ENCODE results near the gene ADCY2. TPM values are rescaled to one million over a fixed set of nuclear protein-coding genes. Genes with fewer than 3 reads are reported as not detected.

ADCY2 gene
- total RNA-seq, 1 experiment from 2014 or later = 31.3 TPM

DNA sequence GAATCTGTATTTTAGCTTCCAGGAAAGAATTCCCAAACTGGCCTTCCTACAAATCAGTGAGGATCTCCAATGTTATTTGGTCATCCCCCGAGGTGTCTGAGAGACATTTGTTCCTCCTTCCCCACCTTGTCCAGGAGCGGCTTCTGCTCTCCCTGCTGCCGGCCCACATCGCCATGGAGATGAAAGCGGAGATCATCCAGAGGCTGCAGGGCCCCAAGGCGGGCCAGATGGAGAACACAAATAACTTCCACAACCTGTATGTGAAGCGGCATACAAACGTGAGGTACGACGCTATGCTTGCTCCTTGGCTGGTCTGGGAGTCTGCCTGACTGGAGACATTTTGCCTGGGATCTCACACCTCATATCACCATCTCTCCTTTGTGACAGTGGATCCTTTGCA, 294.6 kb downstream of the ADCY2 start:
- no peaks in the 10 kb centered on the region for H3K27me3 ChIP-seq (ENCODE audit: insufficient read depth, low read length)
- no CpG with 5 or more reads among the region's 10 CpGs for WGBS (ENCODE audit: extremely low coverage, insufficient read length, low lambda C conversion rate)

More for the DNA sequence above, 294.6 kb downstream of the ADCY2 start:
- no peak overlapping the region for H3K4ac ChIP-seq (ENCODE audit: low read depth, low read length)
- H2BK15ac ChIP-seq (ENCODE audit: low read depth, low read length) = no peak overlapping the region
- H3K9me3 ChIP-seq (ENCODE audit: control insufficient read depth, low read depth, low read length) = no peaks in the 10 kb centered on the region
- H3K79me2 ChIP-seq (ENCODE audit: insufficient read depth, low read length) = no peaks in the 10 kb centered on the region
- H2BK5ac ChIP-seq (ENCODE audit: insufficient read length, low read length) = no peak overlapping the region
- H2BK20ac ChIP-seq (ENCODE audit: low read depth, low read length, poor library complexity, severe bottlenecking) = no peak overlapping the region
- Mint-ChIP-seq H3K27ac (no peak overlapping the region; a peak in 1 of 7 replicates), H3K9me3 (no peaks in the 10 kb centered on the region), H3K36me3 (ENCODE audit: insufficient read depth in 1 of 3, low read depth in 3 of 3) (peaks cover 0 to 9% (median 6%) of the 10 kb centered on the region in 3 experiments; a peak in 3 of 7 replicates), H3K4me3 (no peak overlapping the region), H3K4me1 (peaks cover 1% of the 10 kb centered on the region in 2 experiments), H3K27me3 (ENCODE audit: low read depth) (no peaks in the 10 kb centered on the region)
- no peak overlapping the region for H3K27ac ChIP-seq (ENCODE audit: insufficient read length, low read depth, low read length)
- H4K8ac ChIP-seq (replicated peaks; ENCODE audit: insufficient read length, low read depth, low read length) = no peak overlapping the region
- no peak overlapping the region for H3K14ac ChIP-seq (ENCODE audit: insufficient read depth, low read length)
- H2AFZ ChIP-seq (ENCODE audit: low read length) = no peak overlapping the region
- no peak overlapping the region for H2AK5ac ChIP-seq (ENCODE audit: insufficient read length, low read length)
- no peak overlapping the region for H3K4me2 ChIP-seq (ENCODE audit: insufficient read depth, insufficient read length, low read length)
- H2BK120ac ChIP-seq (ENCODE audit: low read depth, low read length, poor library complexity, severe bottlenecking) = no peak overlapping the region
- no peak for TF ChIP-seq CTCF (conservative IDR thresholded peaks at IDR 0.05)
- no peak overlapping the region for H3K9ac ChIP-seq (ENCODE audit: extremely low read depth, insufficient read length, low read length)
- no peak overlapping the region for H3K23ac ChIP-seq (ENCODE audit: insufficient read length, low read depth, low read length)
- no peak overlapping the region for H3K56ac ChIP-seq (ENCODE audit: insufficient read length, low read depth, low read length)
- H3K18ac ChIP-seq (ENCODE audit: insufficient read length, low read depth, low read length) = no peak overlapping the region
- H4K20me1 ChIP-seq (ENCODE audit: control insufficient read depth, insufficient read depth, insufficient read length) = no peaks in the 10 kb centered on the region
- no peak overlapping the region for H4K91ac ChIP-seq (ENCODE audit: insufficient read length, low read depth, low read length)
- no peaks in the 10 kb centered on the region for H3K79me1 ChIP-seq (ENCODE audit: insufficient read depth, low read depth, low read length, poor library complexity, severe bottlenecking)
- H3K23me2 ChIP-seq (ENCODE audit: insufficient read length, low read depth, low read length, poor library complexity, severe bottlenecking) = no peaks in the 10 kb centered on the region
- no peak for DNase-seq
- H2BK12ac ChIP-seq (ENCODE audit: insufficient read length, low read depth, low read length) = no peak overlapping the region
- H3K4me1 ChIP-seq (ENCODE audit: insufficient read depth, low read length) = no peaks in the 10 kb centered on the region
- no peak overlapping the region for H3T11ph ChIP-seq (ENCODE audit: low read length)
- no peak overlapping the region for H4K5ac ChIP-seq (ENCODE audit: insufficient read length, low read depth, low read length)

Data from H9 (cell line).